OCI-LY7 (cell line): Measurements from ENCODE around the gene RNASE12.

Experiments used
- CTCF ChIP-seq: fragments of 200-600 bp; sonication (generic); conservative IDR thresholded peaks from 2 replicates; pipeline ENCODE4 v1.5.1; 2014; ENCODE audit warnings: mild to moderate bottlenecking, antibody characterized with exemption, low read length, moderate library complexity, mixed read lengths
- EZH2phosphoT487 ChIP-seq: fragments of 200-600 bp; sonication (generic); IDR thresholded peaks from 2 replicates; pipeline ENCODE4 v1.6.1; 2018; ENCODE audit warnings: low read depth, borderline replicate concordance, mild to moderate bottlenecking, mixed run types, antibody characterized with exemption, low read length, moderate library complexity, mixed read lengths

GRCh38 chr14:20563971-20564370 lies 27.2 kb downstream of the RNASE12 start:
- TF ChIP-seq CTCF (no peak), EZH2phosphoT487 (no peak)
